HG02885 (cell line): ENCODE results near the gene IRF5.
A peak's percentile ranks its signal among the peaks of the same experiment; 100 is the strongest.
"Not testable (repeated sequence)": the region's sequence is repeated elsewhere in the genome, so short reads cannot be mapped to it uniquely, and the experiment has no call there.

Experiments used
- ATAC-seq: cut with Tn5 transposase; IDR thresholded peaks from one replicate; pipeline ENCODE4 v1.9.1; 2021; ENCODE audit warnings: mild to moderate bottlenecking; ENCODE audit not compliant: unreplicated experiment, poor library complexity

IRF5 gene

GRCh38 chr7:128904381-128905197 is 33.1 kb upstream of the IRF5 start:
- ATAC-seq, result peak; percentile 59

- ATAC-seq, result no peak
These were observed 31.5 kb upstream of the IRF5 start for GRCh38 chr7:128906001-128906765.

- ATAC-seq, result no peak
These were observed 30.8 kb upstream of the IRF5 start for GRCh38 chr7:128906766-128907559.

GRCh38 chr7:128908750-128909624 is 28.7 kb upstream of the IRF5 start:
- ATAC-seq, result no peak

- ATAC-seq, result no peak
These were observed 27.8 kb upstream of the IRF5 start for GRCh38 chr7:128909625-128910568.

- no peak for ATAC-seq
These were observed 27.2 kb upstream of the IRF5 start, which contains the start of gene KCP for GRCh38 chr7:128910569-128910945. Gene KCP (minus strand): TSS chr7:128910709. CDS start chr7:128910676, 33 bp downstream.

- ATAC-seq, result no peak
These were observed 26.2 kb upstream of the IRF5 start for GRCh38 chr7:128911423-128912031.

- no peak for ATAC-seq
These were observed 25.4 kb upstream of the IRF5 start for GRCh38 chr7:128912281-128912680.

GRCh38 chr7:128912709-128913495 is 24.8 kb upstream of the IRF5 start:
- not testable (repeated sequence) for ATAC-seq

GRCh38 chr7:128913870-128914565 is 23.7 kb upstream of the IRF5 start:
- ATAC-seq, result no peak

- ATAC-seq, result peak; percentile 48
These were observed 23.1 kb upstream of the IRF5 start for GRCh38 chr7:128914566-128915151.

- no peak for ATAC-seq
These were observed 22.4 kb upstream of the IRF5 start for GRCh38 chr7:128915271-128915819.

- no peak for ATAC-seq
These were observed 21.7 kb upstream of the IRF5 start for GRCh38 chr7:128915841-128916642.

- ATAC-seq, result no peak
These were observed 21.1 kb upstream of the IRF5 start for GRCh38 chr7:128916643-128916915.

- no peak for ATAC-seq
These were observed 20.6 kb upstream of the IRF5 start for GRCh38 chr7:128917122-128917521.
